IMR-90 (cell line): ENCODE data around the gene EBF3. TPM values are rescaled to one million over a fixed set of nuclear protein-coding genes. Genes with fewer than 3 reads are reported as not detected.

ENCODE experiments used
- ATAC-seq: fragments of 200-7000 bp; cut with Tn5 transposase; 2 replicates; pipeline ENCODE4 v1.9.1; 2020; ENCODE audit warnings: low read depth, mild to moderate bottlenecking, moderate library complexity
- BruUV-seq: library from RNA; stranded (reverse); fragments of 400-500 nt; replicated peaks from 2 replicates; lab custom pipeline; 2021; lab: Mats Ljungman, UMichigan
- CTCF ChIA-PET: fragments of 300-600 bp; formaldehyde crosslinking; extraction: SDS; loops from one replicate; lab custom pipeline; 2021; ENCODE audit warnings: antibody characterized with exemption; lab: Yijun Ruan, JAX
- POLR2A ChIA-PET: fragments of 300-600 bp; sonication (Branson Sonifier 250); formaldehyde crosslinking; loops from one replicate; lab custom pipeline; 2022; ENCODE audit warnings: antibody characterized with exemption; ENCODE audit not compliant: unreplicated experiment; lab: Charles Lee
- DNase-seq: peaks from one replicate; pipeline ENCODE4 v3.0.0; 2013
- H2AFZ ChIP-seq: replicated peaks from 2 replicates; pipeline ENCODE3; 2013; ENCODE audit warnings: low read length, mild to moderate bottlenecking; ENCODE audit not compliant: poor library complexity
- H2AK5ac ChIP-seq: 2 replicates; pipeline ENCODE4 v1.6.1; 2013; ENCODE audit warnings: low read depth, low read length, inconsistent platforms
- H2AK9ac ChIP-seq: replicated peaks from 2 replicates; pipeline ENCODE3; 2013; ENCODE audit warnings: mild to moderate bottlenecking, low read depth, low read length, moderate library complexity; ENCODE audit not compliant: poor library complexity
- H2BK120ac ChIP-seq: 2 replicates; pipeline ENCODE4 v1.6.1; 2013; ENCODE audit warnings: low read depth, low read length, inconsistent platforms
- H2BK15ac ChIP-seq: 3 replicates; pipeline ENCODE4 v1.6.1; 2013; ENCODE audit warnings: low read depth, low read length, inconsistent platforms
- H2BK20ac ChIP-seq: 2 replicates; pipeline ENCODE4 v1.6.1; 2013; ENCODE audit warnings: low read depth, mild to moderate bottlenecking, inconsistent platforms, low read length, moderate library complexity
- H2BK5ac ChIP-seq: 2 replicates; pipeline ENCODE4 v1.6.1; 2013; ENCODE audit warnings: mild to moderate bottlenecking, low read depth, low read length, inconsistent platforms; ENCODE audit not compliant: poor library complexity, severe bottlenecking
- H3K14ac ChIP-seq: replicated peaks from 2 replicates; pipeline ENCODE4 v1.6.1; 2013; ENCODE audit warnings: low read depth, low read length, inconsistent platforms
- H3K18ac ChIP-seq: 2 replicates; pipeline ENCODE4 v1.6.1; 2013; ENCODE audit warnings: low read depth, low read length, control low read depth
- H3K23ac ChIP-seq: 2 replicates; pipeline ENCODE4 v1.6.1; 2013; ENCODE audit warnings: low read depth, low read length, inconsistent platforms
- H3K27ac ChIP-seq: 2 replicates; pipeline ENCODE4 v1.5.1; 2013; ENCODE audit warnings: mild to moderate bottlenecking, control low read depth, low read length; ENCODE audit not compliant: insufficient read depth
- H3K27me3 ChIP-seq: 2 replicates; pipeline ENCODE4 v1.6.1; 2013; ENCODE audit warnings: low read length; ENCODE audit not compliant: control insufficient read depth, insufficient read depth
- H3K36me3 ChIP-seq: 2 replicates; pipeline ENCODE4 v1.6.1; 2013; ENCODE audit warnings: low read length, mixed read lengths; ENCODE audit not compliant: control insufficient read depth, insufficient read depth
- H3K4ac ChIP-seq: 2 replicates; pipeline ENCODE4 v1.6.1; 2013; ENCODE audit warnings: low read depth, low read length, inconsistent platforms
- H3K4me1 ChIP-seq: 2 replicates; pipeline ENCODE4 v1.6.1; 2013; ENCODE audit warnings: low read length, mixed read lengths; ENCODE audit not compliant: control insufficient read depth, insufficient read depth
- H3K4me2 ChIP-seq: 2 replicates; pipeline ENCODE4 v1.6.1; 2013; ENCODE audit warnings: low read depth, mild to moderate bottlenecking, control low read depth, low read length, moderate library complexity
- H3K4me3 ChIP-seq: 2 replicates; pipeline ENCODE4 v1.5.1; 2013; ENCODE audit warnings: low read depth, mild to moderate bottlenecking, control low read depth, low read length, moderate library complexity; ENCODE audit not compliant: insufficient read depth
- H3K56ac ChIP-seq: 2 replicates; pipeline ENCODE4 v1.6.1; 2013; ENCODE audit warnings: low read length, inconsistent platforms; ENCODE audit not compliant: insufficient read depth; ENCODE audit errors: extremely low read depth
- H3K79me1 ChIP-seq, 2 experiments: 2 replicates each; pipeline ENCODE4 v1.6.1; 2013; ENCODE audit warnings: low read length in 2 of 2, inconsistent platforms in 1 of 2, low read depth in 1 of 2
- H3K9ac ChIP-seq: 2 replicates; pipeline ENCODE4 v1.6.1; 2013; ENCODE audit warnings: low read depth, low read length, control low read depth
- H3K9me1 ChIP-seq: 2 replicates; pipeline ENCODE4 v1.6.1; 2013; ENCODE audit warnings: low read length, inconsistent platforms; ENCODE audit not compliant: insufficient read depth
- H3K9me3 ChIP-seq: 2 replicates; pipeline ENCODE4 v1.6.1; 2013; ENCODE audit warnings: low read length; ENCODE audit not compliant: control insufficient read depth, insufficient read depth
- H4K20me1 ChIP-seq: 2 replicates; pipeline ENCODE4 v1.6.1; 2013; ENCODE audit warnings: low read length, inconsistent platforms; ENCODE audit not compliant: insufficient read depth
- H4K5ac ChIP-seq: 2 replicates; pipeline ENCODE4 v1.6.1; 2013; ENCODE audit warnings: mild to moderate bottlenecking, low read depth, low read length, control low read depth
- H4K8ac ChIP-seq, 2 experiments: 2 replicates each; pipeline ENCODE4 v1.6.1; 2013; ENCODE audit warnings: low read depth in 2 of 2, low read length in 2 of 2, control low read depth in 1 of 2, inconsistent platforms in 1 of 2
- H4K91ac ChIP-seq: 2 replicates; pipeline ENCODE4 v1.6.1; 2013; ENCODE audit warnings: low read depth, low read length, inconsistent platforms; ENCODE audit not compliant: insufficient read depth
- BHLHE40 ChIP-seq: fragments of 150-350 bp; IDR thresholded peaks from 2 replicates; pipeline ENCODE4 v1.6.1; 2016; ENCODE audit warnings: mild to moderate bottlenecking, low read depth, low read length
- CTCF ChIP-seq: conservative IDR thresholded peaks from 2 replicates; pipeline ENCODE4 v1.5.1; 2012; ENCODE audit warnings: mild to moderate bottlenecking, low read depth, low read length, improper control_type of control experiment
- MAFK ChIP-seq: IDR thresholded peaks from 2 replicates; pipeline ENCODE4 v1.6.1; 2012; ENCODE audit warnings: low read depth, low read length, improper control_type of control experiment
- RAD21 ChIP-seq: IDR thresholded peaks from 2 replicates; pipeline ENCODE4 v1.6.1; 2012; ENCODE audit warnings: low read length, improper control_type of control experiment
- RFX5 ChIP-seq: IDR thresholded peaks from 2 replicates; pipeline ENCODE4 v1.8.0; 2012; ENCODE audit warnings: low read depth, mild to moderate bottlenecking, low read length, moderate library complexity
- SMC3 ChIP-seq: fragments of 150-350 bp; IDR thresholded peaks from 2 replicates; pipeline ENCODE4 v1.6.1; 2016; ENCODE audit warnings: low read depth, mild to moderate bottlenecking, antibody characterized with exemption, low read length, moderate library complexity
- USF2 ChIP-seq: fragments of 150-350 bp; IDR thresholded peaks from 2 replicates; pipeline ENCODE4 v1.6.1; 2017; ENCODE audit warnings: mild to moderate bottlenecking, antibody characterized with exemption, low read length, low read depth
- WGBS, 2 experiments: methylation state at CpG; one replicate each; pipeline versions ENCODE4 v1.1.5 to v1.1.7; 2013; ENCODE audit warnings: missing lambda C conversion rate in 2 of 2; ENCODE audit not compliant: insufficient read length in 1 of 2; ENCODE audit errors: extremely low coverage in 2 of 2; 5-methylcytosine and 5-hydroxymethylcytosine counted together
- dilution Hi-C: fragments of 300-500 bp; cut with HindIII; formaldehyde crosslinking; loops from one replicate; pipeline ENCODE4 v1.14.3; 2018; ENCODE audit warnings: low sequenced_read_pairs; ENCODE audit not compliant: unreplicated experiment
- in situ Hi-C: fragments of 300-500 bp; cut with MboI; formaldehyde crosslinking; loops from 3 replicates; pipeline ENCODE4 v1.14.3; 2019; ENCODE audit warnings: low sequenced_read_pairs, inconsistent platforms, mixed read lengths
- intact Hi-C: fragments of 100-400 bp; cut with micrococcal nuclease; formaldehyde crosslinking; loops from 2 replicates; pipeline ENCODE4 v1.10.0; 2022
- polyA plus RNA-seq, 3 experiments: library from polyadenylated mRNA; depleted of rRNA; stranded (reverse); fragments of >200 nt; gene quantifications; 2 replicates each; pipeline ENCODE4 v1.2.3, GENCODE V29; 2012; ENCODE audit warnings: low replicate concordance in 1 of 3
- total RNA-seq: library from RNA; depleted of rRNA; stranded (reverse); fragments of >200 nt; gene quantifications from 2 replicates; pipeline ENCODE4 v1.2.3, GENCODE V29; 2012

EBF3 gene
- total and polyA plus RNA-seq, 2 of the 4 experiments (the other 2 are of a cell fraction) = 0.36 to 0.70 TPM

GRCh38 chr10:129968853-129969183 lies 4.7 kb upstream of the EBF3 start:
- no peak overlapping the region for H2AK5ac ChIP-seq
- in situ Hi-C loops = no loop called here
- H3K4me2 ChIP-seq = no peak overlapping the region; the same call in 1 of the 2 replicates
- peaks cover 84% of the 10 kb centered on the region for H3K27me3 ChIP-seq
- no peak overlapping the region for H4K8ac ChIP-seq
- H2BK20ac ChIP-seq = no peak overlapping the region
- H3K23ac ChIP-seq = no peak overlapping the region
- H3K4me3 ChIP-seq = no peak overlapping the region
- no peak overlapping the region for H3K4ac ChIP-seq
- H3K9me1 ChIP-seq = no peaks in the 10 kb centered on the region
- no peak overlapping the region for H2BK5ac ChIP-seq
- no peak overlapping the region for H3K27ac ChIP-seq
- no peak overlapping the region for H3K14ac ChIP-seq
- intact Hi-C loops = no loop called here
- no peaks in the 10 kb centered on the region for H3K4me1 ChIP-seq
- H4K20me1 ChIP-seq = no peaks in the 10 kb centered on the region
- no peak overlapping the region for H3K18ac ChIP-seq
- no peak overlapping the region for H2BK120ac ChIP-seq
- POLR2A ChIA-PET = no interaction called here
- peak; percentile 24 for ATAC-seq
- H4K91ac ChIP-seq = no peak overlapping the region
- no peak overlapping the region for H3K56ac ChIP-seq
- TF ChIP-seq RAD21 (peak; percentile 68), USF2 (no peak), RFX5 (no peak), SMC3 (peak; percentile 57), MAFK (no peak), CTCF (peak; percentile 63), BHLHE40 (peak; percentile 40; the same call in 1 of the 2 replicates)
- dilution Hi-C loops = no loop called here
- peak; percentile 31 for DNase-seq
- H2AFZ ChIP-seq = no peak overlapping the region
- H3K36me3 ChIP-seq = no peaks in the 10 kb centered on the region
- CTCF ChIA-PET = interaction anchor here (1.0 kb wide), 1 partner anchor 1756 kb away, joined by 3 read pairs; no protein-coding TSS in a partner anchor
- H3K9ac ChIP-seq = no peak overlapping the region
- H4K5ac ChIP-seq = no peak overlapping the region
- WGBS, 2 experiments = no CpG with 5 or more reads among the region's 15 CpGs
- no peak overlapping the region for H2AK9ac ChIP-seq
- BruUV-seq = no TSS peak
- H3K9me3 ChIP-seq = no peaks in the 10 kb centered on the region
- no peak overlapping the region for H2BK15ac ChIP-seq
- no peaks in the 10 kb centered on the region for H3K79me1 ChIP-seq
